Duodenal mucosa (tissue), 2 donors: ENCODE measurements around the gene TNFAIP6.
"Not testable (repeated sequence)": the region's sequence is repeated elsewhere in the genome, so short reads cannot be mapped to it uniquely, and the experiment has no call there.

ENCODE experiments used
- H3K27ac ChIP-seq: one replicate; pipeline ENCODE4 v1.7.0; 2013; ENCODE audit warnings: low read depth, low read length
- H3K27me3 ChIP-seq, 2 donors: one replicate each; pipeline ENCODE4 v1.7.0; 2013; ENCODE audit warnings: low read length in 2 of 2, control low read depth in 1 of 2; ENCODE audit not compliant: insufficient read depth in 2 of 2, control insufficient read depth in 1 of 2
- H3K36me3 ChIP-seq, 2 donors: one replicate each; pipeline ENCODE4 v1.7.0; 2013; ENCODE audit warnings: low read length in 2 of 2, control low read depth in 1 of 2; ENCODE audit not compliant: insufficient read depth in 2 of 2, control insufficient read depth in 1 of 2
- H3K4me1 ChIP-seq, 2 donors: one replicate each; pipeline ENCODE4 v1.7.0; 2013; ENCODE audit warnings: low read length in 2 of 2, control low read depth in 1 of 2; ENCODE audit not compliant: insufficient read depth in 2 of 2, control insufficient read depth in 1 of 2
- H3K4me3 ChIP-seq, 2 donors: one replicate each; pipeline ENCODE4 v1.7.0; 2013; ENCODE audit warnings: low read length in 2 of 2, low read depth in 1 of 2
- H3K9ac ChIP-seq, 2 donors: one replicate each; pipeline ENCODE4 v1.7.0; 2013; ENCODE audit warnings: low read length in 2 of 2, low read depth in 1 of 2
- H3K9me3 ChIP-seq, 2 donors: one replicate each; pipeline ENCODE4 v1.7.0; 2013; ENCODE audit warnings: low read length in 2 of 2, control low read depth in 1 of 2; ENCODE audit not compliant: control insufficient read depth in 1 of 2

TNFAIP6 gene

GRCh38 chr2:151337643-151338042, 19.7 kb upstream of the TNFAIP6 start:
- no peaks in the 10 kb centered on the region for H3K36me3 ChIP-seq
- H3K27ac ChIP-seq: no peak overlapping the region
- H3K27me3 ChIP-seq: no peaks in the 10 kb centered on the region
- no peaks in the 10 kb centered on the region for H3K4me1 ChIP-seq
- H3K9ac ChIP-seq: no peak overlapping the region
- H3K9me3 ChIP-seq: no peaks in the 10 kb centered on the region
- H3K4me3 ChIP-seq: no peak overlapping the region

GRCh38 chr2:151338115-151338514, 19.3 kb upstream of the TNFAIP6 start:
- H3K9ac ChIP-seq: no peak overlapping the region
- H3K27me3 ChIP-seq: no peaks in the 10 kb centered on the region
- no peak overlapping the region for H3K27ac ChIP-seq
- no peaks in the 10 kb centered on the region for H3K36me3 ChIP-seq
- H3K9me3 ChIP-seq: no peaks in the 10 kb centered on the region
- H3K4me1 ChIP-seq: no peaks in the 10 kb centered on the region
- H3K4me3 ChIP-seq: no peak overlapping the region

GRCh38 chr2:151343073-151343472, 14.3 kb upstream of the TNFAIP6 start:
- Histone ChIP-seq H3K27me3 (no peaks in the 10 kb centered on the region), H3K4me1 (no peaks in the 10 kb centered on the region), H3K9me3 (no peaks in the 10 kb centered on the region), H3K36me3 (no peaks in the 10 kb centered on the region), H3K4me3 (no peak overlapping the region), H3K27ac (no peak overlapping the region), H3K9ac (no peak overlapping the region)

GRCh38 chr2:151344191-151344590, 13.2 kb upstream of the TNFAIP6 start:
- not testable (repeated sequence) for H3K4me1 ChIP-seq, H3K27ac ChIP-seq, H3K4me3 ChIP-seq, H3K36me3 ChIP-seq, H3K9me3 ChIP-seq, H3K27me3 ChIP-seq, H3K9ac ChIP-seq

GRCh38 chr2:151344906-151345305, 12.5 kb upstream of the TNFAIP6 start:
- H3K4me3 ChIP-seq: no peak overlapping the region
- no peaks in the 10 kb centered on the region for H3K27me3 ChIP-seq
- no peaks in the 10 kb centered on the region for H3K9me3 ChIP-seq
- no peaks in the 10 kb centered on the region for H3K4me1 ChIP-seq
- H3K36me3 ChIP-seq: no peaks in the 10 kb centered on the region
- no peak overlapping the region for H3K27ac ChIP-seq
- H3K9ac ChIP-seq: no peak overlapping the region

GRCh38 chr2:151347294-151347693, 10.1 kb upstream of the TNFAIP6 start:
- Histone ChIP-seq H3K27me3 (no peaks in the 10 kb centered on the region), H3K9me3 (no peaks in the 10 kb centered on the region), H3K9ac (no peak overlapping the region), H3K4me1 (no peaks in the 10 kb centered on the region), H3K27ac (no peak overlapping the region), H3K4me3 (no peak overlapping the region), H3K36me3 (no peaks in the 10 kb centered on the region)

- H3K36me3 ChIP-seq: no peaks in the 10 kb centered on the region
- no peaks in the 10 kb centered on the region for H3K9me3 ChIP-seq
- H3K27ac ChIP-seq: no peak overlapping the region
- no peaks in the 10 kb centered on the region for H3K27me3 ChIP-seq
- H3K4me3 ChIP-seq: no peak overlapping the region
- H3K4me1 ChIP-seq: no peaks in the 10 kb centered on the region
- H3K9ac ChIP-seq: no peak overlapping the region
Measured at GRCh38 chr2:151347906-151348305, 9.5 kb upstream of the TNFAIP6 start.

- H3K27ac ChIP-seq: no peak overlapping the region
- no peaks in the 10 kb centered on the region for H3K27me3 ChIP-seq
- H3K36me3 ChIP-seq: no peaks in the 10 kb centered on the region
- H3K9ac ChIP-seq: no peak overlapping the region
- H3K4me1 ChIP-seq: no peaks in the 10 kb centered on the region
- H3K9me3 ChIP-seq: no peaks in the 10 kb centered on the region
- H3K4me3 ChIP-seq: no peak overlapping the region
Measured at GRCh38 chr2:151350579-151351195, 6.7 kb upstream of the TNFAIP6 start.

GRCh38 chr2:151353995-151354394, 3.4 kb upstream of the TNFAIP6 start:
- no peaks in the 10 kb centered on the region for H3K9me3 ChIP-seq
- H3K4me1 ChIP-seq: no peaks in the 10 kb centered on the region
- H3K27ac ChIP-seq: no peak overlapping the region
- no peak overlapping the region for H3K4me3 ChIP-seq
- H3K36me3 ChIP-seq: no peaks in the 10 kb centered on the region
- no peaks in the 10 kb centered on the region for H3K27me3 ChIP-seq
- no peak overlapping the region for H3K9ac ChIP-seq

GRCh38 chr2:151354807-151355206, 2.6 kb upstream of the TNFAIP6 start:
- Histone ChIP-seq H3K27me3 (no peaks in the 10 kb centered on the region), H3K27ac (no peak overlapping the region), H3K4me3 (no peak overlapping the region), H3K4me1 (no peaks in the 10 kb centered on the region), H3K9ac (no peak overlapping the region), H3K36me3 (no peaks in the 10 kb centered on the region), H3K9me3 (no peaks in the 10 kb centered on the region)
